ENCODE measurements around the gene SERPIND1.

SERPIND1 gene

DNA sequence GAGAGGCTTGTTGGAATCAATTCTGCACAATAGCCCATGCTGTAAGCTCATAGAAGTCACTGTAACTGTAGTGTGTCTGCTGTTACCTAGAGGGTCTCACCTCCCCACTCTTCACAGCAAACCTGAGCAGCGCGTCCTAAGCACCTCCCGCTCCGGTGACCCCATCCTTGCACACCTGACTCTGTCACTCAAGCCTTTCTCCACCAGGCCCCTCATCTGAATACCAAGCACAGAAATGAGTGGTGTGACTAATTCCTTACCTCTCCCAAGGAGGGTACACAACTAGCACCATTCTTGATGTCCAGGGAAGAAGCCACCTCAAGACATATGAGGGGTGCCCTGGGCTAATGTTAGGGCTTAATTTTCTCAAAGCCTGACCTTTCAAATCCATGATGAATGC is 13.3 kb downstream of the SERPIND1 start:
- FAIRE-seq (no peak), DNase-seq (ENCODE audit: insufficient read length, low spot score) (no peak)
- TF ChIP-seq POLR2A (IDR thresholded peaks at IDR 0.05; ENCODE audit: low read depth, low read length), result no peak

DNA sequence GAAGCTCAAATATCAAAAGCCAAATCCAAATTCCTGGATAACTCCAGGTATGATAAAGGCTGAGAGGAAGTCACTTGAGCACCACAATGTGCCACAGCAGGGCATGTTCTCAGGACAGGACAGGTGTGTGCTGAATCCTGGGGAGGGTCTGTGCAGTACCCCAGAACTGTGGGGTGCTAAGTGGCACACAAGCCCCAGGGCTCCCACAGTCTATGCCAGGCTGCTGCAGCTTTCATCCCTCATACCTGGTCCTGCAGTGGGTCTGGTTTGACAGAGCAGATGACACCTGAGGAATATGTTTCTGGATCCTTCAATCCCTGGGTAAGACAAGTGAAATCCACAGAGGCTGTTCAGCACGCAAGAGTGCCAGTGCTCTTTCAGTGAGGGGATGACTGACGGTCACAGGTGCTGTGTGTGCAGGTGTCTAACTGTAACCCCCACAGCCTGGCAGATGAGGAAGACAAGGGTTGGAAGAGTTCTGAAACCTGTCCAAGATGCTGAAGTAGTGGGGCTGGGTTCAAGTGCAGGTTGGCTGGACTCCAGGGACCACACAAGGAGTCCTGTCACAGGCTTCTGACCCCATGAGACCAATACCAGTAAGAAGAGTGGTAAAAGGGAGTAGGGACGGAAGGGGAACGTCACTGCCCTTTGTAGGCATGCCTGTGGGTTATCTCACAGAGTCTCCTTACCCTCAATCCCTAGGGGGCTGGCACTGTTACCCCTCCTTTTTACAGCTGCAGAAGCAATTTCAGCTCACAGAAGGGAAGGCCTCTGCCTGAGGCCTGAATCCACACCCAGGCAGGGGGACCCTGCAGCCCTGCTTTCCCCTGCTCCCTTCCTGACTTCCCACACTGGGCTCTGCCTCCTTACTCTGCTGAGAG is 14.1 kb downstream of the SERPIND1 start:
- DNase-seq (ENCODE audit: insufficient read length, low spot score), result no peak
- no peak for FAIRE-seq
- TF ChIP-seq POLR2A (IDR thresholded peaks at IDR 0.05; ENCODE audit: low read depth, low read length), result no peak

DNA sequence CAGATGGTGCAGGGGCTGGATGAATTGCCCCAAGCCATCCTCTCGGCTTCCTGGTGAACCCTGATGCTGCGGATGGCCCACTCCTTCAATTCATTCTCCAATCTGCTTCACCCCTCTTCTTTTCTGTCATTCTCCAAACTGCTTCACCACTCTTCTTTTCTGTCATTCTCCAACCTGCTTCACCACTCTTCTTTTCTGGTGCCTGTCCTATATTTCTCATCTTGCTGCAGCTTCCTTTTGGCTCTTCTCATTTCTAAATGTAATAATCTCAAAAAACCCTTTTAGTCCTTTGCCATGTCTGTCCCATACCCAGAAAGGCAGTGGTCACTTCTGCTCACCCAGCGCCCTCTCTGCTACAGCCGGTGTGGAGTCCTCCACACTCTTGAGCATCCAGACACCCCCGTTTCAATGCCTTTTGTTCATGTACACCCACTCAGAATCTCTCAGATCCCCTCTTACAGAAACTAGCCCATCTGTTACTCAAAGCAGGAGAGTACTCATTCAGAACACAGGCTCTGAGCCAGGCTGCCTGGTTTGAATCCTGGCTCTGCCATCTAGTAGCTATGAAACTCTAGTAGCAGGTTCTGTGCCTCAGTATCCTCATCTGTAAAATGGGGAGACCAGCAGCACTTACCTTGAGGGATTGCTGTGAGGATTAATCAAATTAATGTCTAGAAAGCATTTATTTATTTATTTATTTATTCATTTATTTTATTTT is 14.9 kb downstream of the SERPIND1 start:
- DNase-seq (ENCODE audit: insufficient read length, low spot score) (no peak), FAIRE-seq (no peak)
- no peak for TF ChIP-seq POLR2A (IDR thresholded peaks at IDR 0.05; ENCODE audit: low read depth, low read length)

DNA sequence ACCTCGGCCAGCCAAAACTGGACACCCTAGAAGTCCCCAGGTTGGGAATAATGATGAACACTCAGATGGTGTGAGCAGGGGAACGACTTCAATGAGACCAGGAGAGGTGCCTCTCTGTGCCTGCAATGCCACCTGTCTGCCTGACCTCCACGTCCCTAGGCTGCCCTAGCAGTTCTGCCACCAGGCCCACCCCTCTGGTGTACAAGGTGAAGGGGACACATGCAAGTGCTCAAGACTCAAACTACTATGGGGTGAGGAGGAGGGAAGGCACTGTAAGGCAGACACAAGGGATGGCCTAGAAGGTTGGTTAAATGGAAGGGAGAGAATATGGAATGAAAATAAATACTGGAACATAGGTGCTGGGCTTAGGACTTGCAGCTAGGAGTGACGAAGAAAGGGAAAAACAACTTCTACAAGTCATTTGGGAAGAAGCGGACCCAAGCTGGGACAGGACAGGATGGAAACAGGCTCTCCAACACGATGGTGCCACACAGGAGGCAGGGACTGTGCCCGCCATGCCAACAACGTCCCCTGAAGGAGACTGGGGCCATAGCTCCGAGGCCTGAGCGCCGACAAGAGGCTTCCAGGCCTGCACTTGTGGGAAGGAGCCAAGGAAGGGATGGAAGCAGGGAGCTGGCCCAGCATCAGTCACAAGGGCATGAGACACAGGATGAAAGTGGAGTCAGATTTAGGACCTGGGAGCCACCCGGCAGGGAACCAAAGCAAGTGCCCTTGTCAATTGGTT is 18.5 kb downstream of the SERPIND1 start:
- DNase-seq (ENCODE audit: insufficient read length, low spot score), result no peak
- no peak for FAIRE-seq
- no peak for TF ChIP-seq POLR2A (IDR thresholded peaks at IDR 0.05; ENCODE audit: low read depth, low read length)

DNA sequence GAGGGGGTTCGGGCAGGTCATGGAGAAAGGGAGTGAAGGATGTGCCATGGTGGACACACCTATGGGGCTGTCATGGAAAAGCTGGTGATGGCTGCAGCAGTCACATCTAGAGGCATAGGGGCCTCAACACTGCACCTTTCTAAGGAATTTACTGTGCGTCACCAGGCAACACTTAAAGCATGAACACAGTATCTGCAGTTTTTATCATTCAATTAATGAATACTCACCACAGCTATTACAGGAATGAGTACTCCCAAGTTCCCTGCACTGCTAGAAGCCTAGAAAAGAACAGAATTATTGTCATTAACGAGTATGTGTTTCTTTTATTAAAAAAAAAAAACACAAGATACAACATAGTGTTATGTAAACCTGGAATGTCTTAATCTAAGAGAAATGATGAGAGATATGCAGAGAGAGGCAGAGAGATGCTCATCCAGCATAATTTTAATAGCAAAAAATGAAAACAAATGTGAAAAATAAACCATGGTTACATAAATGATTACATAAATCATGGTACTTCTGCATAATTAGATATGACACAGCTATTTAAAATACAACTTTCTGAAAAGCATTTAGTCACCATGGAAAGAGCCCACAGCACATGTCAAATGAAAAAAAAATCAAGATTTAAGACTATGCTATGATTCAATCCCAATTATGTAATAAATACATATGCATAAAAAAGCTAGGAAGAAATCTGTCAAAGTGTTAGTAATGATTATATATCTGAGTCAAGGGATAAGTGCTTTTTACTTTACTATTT is 19.2 kb downstream of the SERPIND1 start:
- TF ChIP-seq POLR2A (IDR thresholded peaks at IDR 0.05; ENCODE audit: low read depth, low read length), result no peak
- DNase-seq (ENCODE audit: insufficient read length, low spot score) (no peak), FAIRE-seq (no peak)

DNA sequence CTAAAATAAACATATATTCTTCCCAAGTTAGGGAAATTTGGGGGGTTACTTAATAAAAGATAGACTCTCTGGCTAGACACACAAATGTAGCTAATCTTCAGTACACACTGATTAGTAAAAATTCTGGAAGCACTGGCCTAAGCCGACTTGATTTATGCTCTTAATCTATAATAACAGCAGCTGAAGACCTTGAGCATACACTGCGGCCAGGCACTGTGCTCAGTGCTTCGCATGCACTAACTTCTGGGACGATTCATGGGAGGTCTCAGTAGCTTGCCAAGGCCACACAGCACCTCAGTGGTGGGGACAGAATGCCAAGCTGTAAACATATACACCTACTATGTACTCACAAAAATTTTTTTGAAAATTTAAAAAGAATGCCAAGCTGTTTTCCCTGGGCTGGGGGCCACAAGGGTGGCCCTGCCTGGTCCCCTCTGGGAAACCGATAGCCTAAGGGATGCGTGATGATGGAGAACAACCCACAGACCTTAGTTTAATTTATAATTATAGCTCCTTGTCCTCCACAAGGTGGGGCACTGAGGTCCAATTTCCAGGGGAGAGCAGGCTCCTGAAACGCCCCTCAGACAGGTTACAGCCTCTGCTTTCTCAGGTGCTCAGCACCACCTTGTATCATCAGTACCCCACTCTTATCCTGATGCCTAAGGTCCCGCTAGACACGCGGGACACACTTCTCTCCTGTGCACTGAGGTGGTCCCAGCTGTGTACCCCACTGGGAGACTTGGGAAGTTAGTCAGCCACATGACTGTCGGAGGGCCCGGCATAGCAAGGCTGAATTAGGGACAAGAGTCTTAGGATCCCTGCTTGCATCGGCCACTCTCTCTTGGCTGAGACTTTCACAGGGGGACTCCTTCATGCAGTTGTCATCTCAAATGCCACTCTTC is 20.1 kb downstream of the SERPIND1 start:
- DNase-seq (ENCODE audit: insufficient read length, low spot score) (no peak), FAIRE-seq (no peak)
- no peak for TF ChIP-seq POLR2A (IDR thresholded peaks at IDR 0.05; ENCODE audit: low read depth, low read length)

DNA sequence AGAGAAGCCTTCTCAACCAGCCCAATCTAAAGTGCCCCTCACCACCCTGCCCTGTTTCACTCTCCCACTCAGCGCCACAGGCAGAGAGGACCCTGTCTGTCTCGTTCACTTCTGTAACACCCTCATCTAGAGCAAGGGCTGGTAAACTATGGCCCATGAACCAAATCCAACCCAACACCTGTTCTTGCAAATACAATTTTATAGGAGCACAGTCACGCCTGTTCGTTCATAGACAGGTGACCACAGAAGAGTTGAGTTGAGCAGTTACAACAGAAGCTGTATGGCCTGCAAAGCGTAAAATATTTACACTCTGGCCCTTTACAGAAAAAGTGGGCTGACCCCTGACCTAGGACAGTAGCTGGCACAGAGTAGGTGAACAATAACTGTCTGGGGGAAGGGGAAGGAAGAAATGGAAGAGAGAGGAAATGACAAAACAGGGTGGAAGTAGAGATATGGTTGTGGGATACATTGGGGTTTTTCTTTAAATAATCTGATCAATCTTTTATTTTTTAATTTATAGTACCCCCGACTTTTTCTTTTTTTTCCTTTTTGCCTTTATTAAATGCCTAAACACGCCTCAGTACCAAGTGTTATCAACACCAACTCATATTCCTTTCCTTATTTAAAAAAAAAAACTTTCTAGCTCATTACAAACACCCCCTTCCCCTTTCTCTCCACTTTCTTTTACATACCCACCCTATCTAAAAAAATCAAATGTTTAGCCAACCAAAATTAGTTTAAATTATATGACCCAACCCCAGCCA is 20.9 kb downstream of the SERPIND1 start:
- no peak for TF ChIP-seq POLR2A (IDR thresholded peaks at IDR 0.05; ENCODE audit: low read depth, low read length)
- DNase-seq (ENCODE audit: insufficient read length, low spot score) (no peak), FAIRE-seq (no peak)

DNA sequence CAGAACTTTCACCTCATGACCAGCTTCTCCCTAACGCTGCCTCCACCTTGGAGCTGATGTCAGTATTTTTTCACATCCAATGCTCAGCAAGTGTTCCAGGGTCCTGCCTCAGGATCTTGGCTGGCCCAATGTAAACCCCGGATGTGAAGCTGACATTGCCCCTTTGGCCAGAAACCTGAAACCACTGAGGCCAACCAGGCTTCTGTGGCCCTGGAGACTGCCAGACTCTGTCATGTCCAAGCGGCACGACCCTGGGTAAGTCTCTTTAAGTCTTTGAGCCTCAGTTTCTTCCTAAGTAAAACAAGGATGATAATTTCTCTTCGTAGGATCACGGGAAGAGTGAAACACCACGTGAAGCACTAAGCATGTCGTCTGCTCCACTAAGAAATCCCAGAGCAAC is 22.8 kb downstream of the SERPIND1 start:
- FAIRE-seq, result no peak
- TF ChIP-seq POLR2A (IDR thresholded peaks at IDR 0.05; ENCODE audit: low read depth, low read length), result no peak
- no peak for DNase-seq (ENCODE audit: insufficient read length, low spot score)

DNA sequence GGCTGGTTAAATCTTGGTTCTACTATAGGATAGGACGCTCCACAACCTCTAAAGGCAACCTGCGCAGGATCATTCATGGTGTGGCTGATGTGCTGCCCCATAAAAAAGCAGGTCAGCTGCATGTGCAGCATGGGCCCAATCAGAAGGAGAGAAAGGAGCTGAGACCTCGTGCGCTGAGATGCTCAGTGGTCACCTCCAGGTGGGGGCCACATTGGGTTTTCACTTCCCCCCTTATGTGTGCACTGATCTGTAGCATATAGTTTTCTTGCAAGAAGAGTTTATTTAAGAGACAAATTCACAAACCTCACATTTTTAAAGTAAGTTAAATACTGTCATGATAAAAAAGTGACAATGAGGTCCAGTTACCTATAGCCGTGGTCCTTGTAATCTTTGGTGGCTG is 24.3 kb downstream of the SERPIND1 start:
- DNase-seq (ENCODE audit: insufficient read length, low spot score), result no peak
- no peak for TF ChIP-seq POLR2A (IDR thresholded peaks at IDR 0.05; ENCODE audit: low read depth, low read length)
- FAIRE-seq, result no peak

DNA sequence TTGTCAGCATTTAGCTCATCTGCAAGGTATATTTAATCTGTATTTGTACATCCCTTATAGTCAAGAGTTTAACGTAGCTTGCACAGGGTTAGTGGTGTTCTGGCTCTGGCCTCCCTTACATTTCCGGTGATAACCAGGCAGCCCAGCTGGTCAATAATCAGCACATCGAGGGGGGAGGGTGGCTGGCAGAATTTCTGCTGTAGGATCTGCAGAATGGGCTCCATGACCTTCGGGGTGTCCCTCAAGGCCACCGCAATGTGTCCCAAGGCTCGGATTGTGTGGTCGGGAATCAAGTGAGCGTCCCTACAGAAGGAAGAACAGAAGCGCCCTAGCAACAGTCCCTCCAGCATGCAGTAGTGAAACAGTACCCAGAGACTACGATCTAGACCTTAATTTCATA is 25.1 kb downstream of the SERPIND1 start:
- DNase-seq (ENCODE audit: insufficient read length, low spot score) (no peak), FAIRE-seq (no peak)
- no peak for TF ChIP-seq POLR2A (IDR thresholded peaks at IDR 0.05; ENCODE audit: low read depth, low read length)

DNA sequence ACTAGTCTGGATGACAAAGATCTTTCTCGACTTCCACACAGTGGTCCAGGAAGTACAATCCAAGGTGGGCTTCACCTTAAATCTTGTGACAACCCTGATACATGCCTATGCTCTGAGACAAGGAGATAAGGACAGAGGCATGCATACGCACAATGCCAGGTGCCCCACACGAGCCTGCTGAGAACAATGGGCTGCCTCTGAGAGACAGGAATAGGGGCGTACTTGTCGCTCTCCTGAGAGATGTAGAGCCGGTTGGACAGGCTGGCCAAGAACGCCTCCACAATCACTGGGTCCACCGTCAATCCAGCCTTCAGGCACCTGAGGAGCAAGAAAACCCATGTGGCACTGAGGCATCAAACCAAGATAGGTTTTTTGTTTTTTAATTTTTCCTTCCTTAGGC is 25.5 kb downstream of the SERPIND1 start:
- DNase-seq (ENCODE audit: insufficient read length, low spot score) (no peak), FAIRE-seq (no peak)

DNA sequence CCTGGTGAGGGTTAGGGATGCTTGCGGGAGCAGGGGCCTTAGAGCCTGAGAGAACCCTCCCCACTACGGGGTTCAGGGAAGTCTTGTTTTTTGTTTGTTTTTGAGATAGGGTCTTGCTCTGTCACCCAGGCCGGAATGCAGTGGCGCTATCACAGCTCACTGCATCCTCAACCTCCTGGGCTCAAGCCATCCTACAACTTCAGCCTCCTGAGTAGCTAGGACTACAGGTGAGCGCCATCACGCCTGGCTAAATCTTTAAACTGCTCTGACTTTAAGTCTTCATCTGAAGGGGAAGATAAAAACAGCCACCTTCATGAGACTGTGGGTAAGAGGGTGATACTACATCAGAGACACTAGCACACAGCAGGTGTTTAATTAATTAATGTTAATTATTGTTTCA is 28.5 kb downstream of the SERPIND1 start:
- FAIRE-seq, result no peak
- no peak for DNase-seq (ENCODE audit: insufficient read length, low spot score)
- no peak for TF ChIP-seq POLR2A (IDR thresholded peaks at IDR 0.05; ENCODE audit: low read depth, low read length)

More for the DNA sequence above, 25.5 kb downstream of the SERPIND1 start:
- TF ChIP-seq POLR2A (IDR thresholded peaks at IDR 0.05; ENCODE audit: low read depth, low read length), result no peak

Measured in H54 (cell line).